GM12892 (cell line): ENCODE data around the gene MYCL.

ENCODE experiments used
- POLR2A ChIP-seq: IDR thresholded peaks from 2 replicates; pipeline ENCODE4 v1.6.1; 2011; ENCODE audit warnings: low read depth, low read length, control low read depth
- POLR2AphosphoS5 ChIP-seq: IDR thresholded peaks from 2 replicates; pipeline ENCODE4 v1.6.1; 2011; ENCODE audit warnings: low read depth, low read length, control low read depth

DNA sequence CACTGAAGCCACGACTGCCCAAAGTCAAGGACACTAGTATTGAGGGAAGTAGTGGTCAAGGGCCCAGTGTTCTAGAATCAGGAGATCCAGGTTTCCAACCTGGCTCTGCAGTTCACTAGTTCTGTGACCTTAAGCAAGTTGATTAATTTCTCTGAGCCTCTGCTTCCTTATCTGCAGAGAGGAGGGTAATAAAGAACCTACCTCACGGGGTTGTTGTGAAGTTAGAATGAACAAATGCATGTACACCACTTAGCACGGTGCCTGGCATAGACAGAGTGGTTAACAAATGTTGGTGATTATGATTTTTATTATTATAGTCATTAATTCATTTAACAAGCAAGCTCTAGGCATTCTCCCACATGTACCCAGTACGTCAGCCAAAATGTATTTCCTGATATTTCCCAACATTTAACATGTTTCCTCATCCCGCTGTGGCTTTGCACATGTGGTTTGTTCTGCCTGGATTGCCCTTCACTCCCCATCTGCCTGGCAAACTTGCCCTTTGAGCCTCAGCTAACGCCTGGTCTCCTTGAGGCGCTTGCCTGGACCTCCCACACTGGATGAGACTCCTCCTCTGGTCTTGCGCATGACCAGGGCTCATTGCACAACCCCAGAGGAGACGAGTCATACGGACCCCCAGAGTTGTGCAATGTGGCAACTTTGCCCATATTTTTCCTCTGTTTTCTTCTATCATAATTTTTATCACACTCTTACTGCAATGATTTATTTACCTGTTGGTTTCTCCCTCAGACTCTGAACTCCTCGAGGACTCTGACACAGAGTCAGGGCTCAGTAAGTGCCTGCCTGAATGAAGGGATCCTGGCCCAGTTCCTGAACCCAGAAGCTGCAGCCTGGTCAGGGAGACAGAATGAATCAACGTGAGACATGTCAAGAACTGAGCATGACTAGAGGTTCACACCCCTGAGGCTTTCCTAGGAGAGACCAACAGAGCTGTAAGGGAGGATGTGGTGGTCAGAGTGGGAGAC lies 32.5 kb upstream of the MYCL start:
- no peak for TF ChIP-seq POLR2A
- no peak for TF ChIP-seq POLR2AphosphoS5
